Right lobe of liver (tissue), 6 donors: ENCODE results near the gene LCE2D. TPM values are rescaled to one million over a fixed set of nuclear protein-coding genes. Genes with fewer than 3 reads are reported as not detected.
A peak's percentile ranks its signal among the peaks of the same experiment; 100 is the strongest.
"Not testable (repeated sequence)": the region's sequence is repeated elsewhere in the genome, so short reads cannot be mapped to it uniquely, and the experiment has no call there.

ENCODE experiments used
- ATAC-seq, 4 donors: fragments of 200-7000 bp; cut with Tn5 transposase; one replicate each; pipeline ENCODE4 v1.9.1; 2020; ENCODE audit warnings: mild to moderate bottlenecking in 4 of 4, moderate library complexity in 4 of 4
- DNase-seq, 3 donors: peaks; one replicate each; pipeline ENCODE4 v3.0.0-alpha.2; 2020
- H3K27ac ChIP-seq, 3 donors: fragments of 200-600 bp; one replicate each; pipeline ENCODE4 v1.8.0; 2022
- H3K27me3 ChIP-seq, 2 donors: fragments of 200-600 bp; one replicate each; pipeline ENCODE4 v1.8.0; 2022
- H3K36me3 ChIP-seq, 4 donors: fragments of 200-600 bp; sonication (generic) in 1 of 4; one replicate each; pipeline versions ENCODE4 v1.5.1 to v1.8.0; 2017 to 2022; ENCODE audit warnings: control low read depth in 1 of 4
- H3K4me1 ChIP-seq, 4 donors: fragments of 200-600 bp; sonication (generic) in 1 of 4; one replicate each; pipeline versions ENCODE4 v1.5.1 to v1.8.0; 2017 to 2022; ENCODE audit warnings: control low read depth in 1 of 4
- H3K4me3 ChIP-seq, 3 donors: fragments of 200-600 bp; one replicate each; pipeline ENCODE4 v1.8.0; 2022
- H3K9me3 ChIP-seq, 4 donors: fragments of 200-600 bp; sonication (generic) in 1 of 4; one replicate each; pipeline versions ENCODE4 v1.5.1 to v1.8.0; 2017 to 2022; ENCODE audit warnings: control low read depth in 1 of 4
- POLR2A ChIP-seq: fragments of 450-650 bp; IDR thresholded peaks from one replicate; pipeline ENCODE4 v1.6.1; 2017; ENCODE audit warnings: antibody characterized with exemption, mild to moderate bottlenecking
- WGBS: methylation state at CpG from one replicate; pipeline ENCODE4 v1.1.6; 2018; ENCODE audit warnings: low coverage, low lambda C conversion rate; ENCODE audit not compliant: insufficient coverage; ENCODE audit errors: missing lambda C conversion rate; 5-methylcytosine and 5-hydroxymethylcytosine counted together
- intact Hi-C, 2 donors: fragments of 100-400 bp; cut with DNase I; formaldehyde crosslinking; loops; one replicate each; pipeline versions ENCODE4 v1.11.2 to v1.14.1; 2022
- total RNA-seq, 6 experiments: library from RNA; depleted of rRNA in 2 of 6; stranded (reverse); fragments of >200 nt in 2 of 6; fragmentation: NEBNext Ultra II Directional in 3 of 6; extraction: Animal tissue kit (Norgen Biotek cat#: 25700) in 3 of 6; gene quantifications; one replicate each; pipeline versions ENCODE4 v1.1.0 to v1.2.4, GENCODE V29; 2016 to 2023
- TF ChIP-seq, protein P1 (sequence below), 4 donors: fragments of 200-600 bp in 3 of 4; fragments of 450-650 bp in 1 of 4; IDR thresholded peaks; one replicate each; pipeline versions ENCODE4 v1.5.1 to v1.8.0; 2016 to 2022; ENCODE audit warnings: antibody characterized with exemption in 4 of 4, mild to moderate bottlenecking in 2 of 4
- donor health status: DM: no; HTN: yes; CAD: no.
- donor health status: DM: no; HTN: no; CAD: no.
- donor health status: DM: no; HTN: no; CAD: no.
- donor health status: DM: no; HTN: yes; CAD: no.
- donor health status: DM: no; HTN: yes; CAD: no.

Gene LCE2D
- total RNA-seq, 6 experiments from 2014 or later: not detected

DNA sequence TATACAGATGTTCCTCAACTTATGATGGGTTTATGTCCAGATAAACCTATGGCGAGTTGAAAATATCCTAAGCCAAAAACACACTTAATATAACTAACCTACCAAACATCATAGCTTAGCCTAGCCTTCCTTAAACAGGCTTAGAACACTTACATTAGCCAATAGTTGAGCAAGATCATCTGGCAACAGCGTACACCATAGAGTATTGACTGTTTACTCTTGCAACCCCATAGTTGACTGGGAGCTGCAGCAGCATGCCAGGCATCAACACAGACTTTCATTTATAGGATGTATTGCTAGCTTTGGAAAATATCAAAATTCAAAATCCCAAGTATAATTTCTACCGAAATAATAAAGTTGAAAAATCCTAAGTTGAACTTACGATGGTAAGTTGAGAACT lies 5.5 kb upstream of the LCE2D start:
- peak in 1 of 3 donors; percentile 50 for DNase-seq
- Histone ChIP-seq H3K27ac (no peak overlapping the region), H3K4me1 (no peaks in the 10 kb centered on the region), H3K27me3 (no peaks in the 10 kb centered on the region), H3K4me3 (no peak overlapping the region), H3K9me3 (no peaks in the 10 kb centered on the region), H3K36me3 (no peaks in the 10 kb centered on the region)
- no peak for TF ChIP-seq POLR2A
- TF ChIP-seq, protein P1, sequence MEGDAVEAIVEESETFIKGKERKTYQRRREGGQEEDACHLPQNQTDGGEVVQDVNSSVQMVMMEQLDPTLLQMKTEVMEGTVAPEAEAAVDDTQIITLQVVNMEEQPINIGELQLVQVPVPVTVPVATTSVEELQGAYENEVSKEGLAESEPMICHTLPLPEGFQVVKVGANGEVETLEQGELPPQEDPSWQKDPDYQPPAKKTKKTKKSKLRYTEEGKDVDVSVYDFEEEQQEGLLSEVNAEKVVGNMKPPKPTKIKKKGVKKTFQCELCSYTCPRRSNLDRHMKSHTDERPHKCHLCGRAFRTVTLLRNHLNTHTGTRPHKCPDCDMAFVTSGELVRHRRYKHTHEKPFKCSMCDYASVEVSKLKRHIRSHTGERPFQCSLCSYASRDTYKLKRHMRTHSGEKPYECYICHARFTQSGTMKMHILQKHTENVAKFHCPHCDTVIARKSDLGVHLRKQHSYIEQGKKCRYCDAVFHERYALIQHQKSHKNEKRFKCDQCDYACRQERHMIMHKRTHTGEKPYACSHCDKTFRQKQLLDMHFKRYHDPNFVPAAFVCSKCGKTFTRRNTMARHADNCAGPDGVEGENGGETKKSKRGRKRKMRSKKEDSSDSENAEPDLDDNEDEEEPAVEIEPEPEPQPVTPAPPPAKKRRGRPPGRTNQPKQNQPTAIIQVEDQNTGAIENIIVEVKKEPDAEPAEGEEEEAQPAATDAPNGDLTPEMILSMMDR (IDR thresholded peaks at IDR 0.05): no peak
- 58% methylated on average over 4 of the region's 4 CpGs for WGBS
- intact Hi-C loops: no loop called here
- peak; percentile 67 to 83 (median 79) for ATAC-seq

DNA sequence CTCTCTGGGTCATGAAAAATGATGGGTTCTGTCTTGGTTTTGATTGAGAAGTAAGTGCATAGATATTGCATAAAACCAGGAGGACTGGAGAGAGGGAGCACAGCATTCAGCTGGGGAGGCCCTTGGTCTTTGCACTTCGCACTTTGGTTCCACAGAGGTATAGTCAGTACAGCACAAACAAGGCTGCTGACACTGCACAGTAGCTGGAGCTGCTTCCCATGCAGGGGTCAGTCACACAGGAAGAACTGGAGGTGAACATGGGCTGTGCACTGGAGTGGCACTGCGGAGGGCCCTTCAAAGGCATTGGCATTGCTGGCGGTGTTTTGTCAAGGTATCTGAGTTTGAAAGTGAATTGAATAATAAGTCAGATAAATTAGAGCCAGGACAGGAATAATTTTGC lies 4.5 kb upstream of the LCE2D start:
- DNase-seq: peak; percentile 38 to 85 (median 79)
- Histone ChIP-seq H3K27ac (no peak overlapping the region), H3K27me3 (no peaks in the 10 kb centered on the region), H3K4me1 (no peaks in the 10 kb centered on the region), H3K36me3 (no peaks in the 10 kb centered on the region), H3K9me3 (no peaks in the 10 kb centered on the region), H3K4me3 (no peak overlapping the region)
- intact Hi-C loops: no loop called here
- ATAC-seq: peak; percentile 89 to 93 (median 92)
- WGBS: 29% methylated on average over 3 of the region's 3 CpGs
- TF ChIP-seq POLR2A: no peak
- TF ChIP-seq, protein P1 (IDR thresholded peaks at IDR 0.05): no peak

DNA sequence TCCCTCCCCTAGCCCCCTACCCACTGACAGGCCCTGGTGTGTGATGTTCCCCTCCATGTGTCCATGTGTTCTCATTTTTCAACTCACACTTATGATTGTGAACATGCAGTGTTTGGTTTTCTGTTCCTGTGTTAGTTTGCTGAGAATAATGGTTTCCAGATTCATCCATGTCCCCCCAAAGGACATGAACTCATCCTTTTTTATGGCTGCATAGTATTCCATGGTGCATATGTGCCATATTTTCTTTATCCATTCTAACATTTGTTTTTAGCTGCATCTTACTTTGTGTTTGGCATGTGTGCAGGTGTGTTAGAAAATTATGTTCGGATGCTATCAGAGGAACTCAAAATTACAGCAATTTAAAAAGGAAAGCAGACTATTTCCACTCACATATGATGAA lies 3.0 kb downstream of the LCE2D start:
- intact Hi-C loops, H3K4me3 ChIP-seq, H3K27me3 ChIP-seq, H3K4me1 ChIP-seq, ATAC-seq, H3K27ac ChIP-seq, DNase-seq, H3K36me3 ChIP-seq, H3K9me3 ChIP-seq: not testable (repeated sequence)
- 72% methylated on average over 1 of the region's 1 CpG for WGBS

DNA sequence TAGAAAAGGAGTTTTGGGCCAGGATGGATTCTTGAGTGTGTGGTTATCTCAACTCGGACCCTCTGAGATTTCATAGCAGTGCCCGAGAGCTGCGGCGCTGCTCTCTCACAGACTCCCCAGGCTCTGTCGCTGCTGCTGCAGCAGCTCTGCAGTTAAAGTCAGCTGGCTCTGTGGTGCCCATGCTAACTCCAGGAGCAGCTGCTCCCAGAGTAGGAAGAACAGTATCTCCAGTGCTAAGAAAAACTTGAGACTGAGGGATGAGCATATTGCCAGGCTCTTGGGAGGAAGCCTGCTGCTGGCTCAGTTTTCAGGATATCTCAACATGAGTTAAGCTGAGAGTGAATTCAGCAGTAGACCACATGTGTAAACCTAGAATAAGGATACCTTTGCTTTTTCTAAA lies 4.5 kb downstream of the LCE2D start:
- no CpG with 5 or more reads among the region's 5 CpGs for WGBS
- ATAC-seq: no peak
- intact Hi-C loops: no loop called here

DNA sequence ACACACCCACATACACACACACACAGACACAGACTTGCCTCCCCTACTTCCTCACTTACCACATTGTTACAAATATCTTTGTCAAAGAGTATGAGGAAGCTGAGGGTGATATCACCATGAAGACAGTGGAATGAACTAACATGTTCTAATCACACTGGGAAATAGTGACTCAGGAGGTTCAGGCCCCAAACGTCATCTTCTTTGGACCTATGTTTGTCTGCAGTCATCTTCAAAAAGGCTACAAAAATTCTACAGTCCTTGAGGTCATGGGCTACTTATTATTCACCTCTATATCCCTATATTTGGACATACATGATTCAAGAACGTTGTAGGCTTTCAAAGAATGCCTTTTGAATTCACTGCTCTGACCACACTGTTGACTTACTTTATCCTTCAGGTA lies 9.8 kb downstream of the LCE2D start:
- Histone ChIP-seq H3K4me3 (no peak overlapping the region), H3K36me3 (no peaks in the 10 kb centered on the region), H3K9me3 (no peaks in the 10 kb centered on the region), H3K4me1 (no peaks in the 10 kb centered on the region), H3K27ac (no peak overlapping the region), H3K27me3 (no peaks in the 10 kb centered on the region)
- TF ChIP-seq, protein P1 (IDR thresholded peaks at IDR 0.05): no peak
- TF ChIP-seq POLR2A: no peak
- intact Hi-C loops: no loop called here
- 49% methylated on average over 2 of the region's 2 CpGs for WGBS
- DNase-seq: no peak
- ATAC-seq: no peak

More for the DNA sequence above, 4.5 kb downstream of the LCE2D start:
- no peaks in the 10 kb centered on the region for H3K36me3 ChIP-seq
- H3K4me3 ChIP-seq: no peak overlapping the region
- TF ChIP-seq POLR2A: no peak
- TF ChIP-seq, protein P1 (IDR thresholded peaks at IDR 0.05): no peak
- no peaks in the 10 kb centered on the region for H3K9me3 ChIP-seq
- no peaks in the 10 kb centered on the region for H3K27me3 ChIP-seq
- H3K27ac ChIP-seq: no peak overlapping the region
- H3K4me1 ChIP-seq: no peaks in the 10 kb centered on the region
- DNase-seq: no peak

DNA sequence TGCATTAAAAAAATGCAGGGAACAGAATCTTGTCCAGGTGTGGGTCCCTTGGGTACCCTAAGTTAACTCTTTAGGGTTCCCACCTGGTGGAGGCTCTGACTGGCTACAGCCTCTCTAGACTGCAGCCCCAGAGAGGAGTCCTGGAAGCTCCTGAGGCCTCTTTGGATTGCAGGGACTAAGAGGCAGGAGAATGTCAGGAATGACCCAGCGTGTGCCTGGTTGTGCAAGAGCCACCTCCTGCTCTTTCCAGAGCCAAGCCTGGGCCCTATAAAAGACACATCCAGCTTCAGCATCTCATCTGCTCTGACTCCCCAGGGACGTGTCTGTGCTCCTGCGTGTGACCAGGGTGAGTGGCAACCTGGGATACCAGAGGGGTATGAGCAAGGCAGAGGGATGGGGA lies 11.8 kb downstream of the LCE2D start, which contains the start of gene LCE2C:
Gene LCE2C (plus strand): TSS at position 297 of the 400 bp plus-strand sequence. CDS start 737 bp downstream, outside the sequence.
- intact Hi-C loops: not testable (repeated sequence)
- WGBS: 76% methylated on average over 2 of the region's 3 CpGs

More for the DNA sequence above, 11.8 kb downstream of the LCE2D start, which contains the start of gene LCE2C:
- not testable (repeated sequence) for DNase-seq, H3K9me3 ChIP-seq, H3K4me1 ChIP-seq, ATAC-seq, H3K36me3 ChIP-seq, H3K4me3 ChIP-seq, H3K27ac ChIP-seq, H3K27me3 ChIP-seq
